ENCODE data around the gene EMB.
"Not testable (repeated sequence)": the region's sequence is repeated elsewhere in the genome, so short reads cannot be mapped to it uniquely, and the experiment has no call there.

- not testable (repeated sequence) for TF ChIP-seq CTCF (conservative IDR thresholded peaks at IDR 0.05; ENCODE audit: low read length); EZH2phosphoT487 (IDR thresholded peaks at IDR 0.05; ENCODE audit: borderline replicate concordance)
Measured at GRCh38 chr5:50416637-50417036, 24.5 kb downstream of the EMB start.

Measured in Loucy (cell line).